Skeletal muscle cell (primary cell): ENCODE results near the gene SRSF9.
A peak's percentile ranks its signal among the peaks of the same experiment; 100 is the strongest.
"Not testable (repeated sequence)": the region's sequence is repeated elsewhere in the genome, so short reads cannot be mapped to it uniquely, and the experiment has no call there.

ENCODE experiments used
- DNase-seq: peaks from one replicate; pipeline ENCODE4 v3.0.0-alpha.2; 2010; ENCODE audit warnings: low read depth
- H3K4me3 ChIP-seq: 2 replicates; pipeline ENCODE4 v1.5.1; 2011; ENCODE audit warnings: low read depth, mild to moderate bottlenecking, control low read depth, low read length, moderate library complexity

SRSF9 gene, protein sequence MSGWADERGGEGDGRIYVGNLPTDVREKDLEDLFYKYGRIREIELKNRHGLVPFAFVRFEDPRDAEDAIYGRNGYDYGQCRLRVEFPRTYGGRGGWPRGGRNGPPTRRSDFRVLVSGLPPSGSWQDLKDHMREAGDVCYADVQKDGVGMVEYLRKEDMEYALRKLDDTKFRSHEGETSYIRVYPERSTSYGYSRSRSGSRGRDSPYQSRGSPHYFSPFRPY

GRCh38 chr12:120469450-120470149, at the start of gene SRSF9:
SRSF9 (minus strand) TSS chr12:120469748; CDS start chr12:120469609, 139 bp downstream.
- H3K4me3 ChIP-seq: peak within 1 kb of the TSS; percentile 77
- peak; percentile 88 for DNase-seq

GRCh38 chr12:120519324-120519723, 49.8 kb upstream of the SRSF9 start:
- DNase-seq, H3K4me3 ChIP-seq: not testable (repeated sequence)

GRCh38 chr12:120515496-120515895, 45.9 kb upstream of the SRSF9 start:
- H3K4me3 ChIP-seq: no peak overlapping the region
- DNase-seq: no peak

- no peak for DNase-seq
- H3K4me3 ChIP-seq: no peak overlapping the region
Observed at GRCh38 chr12:120514002-120514401, 44.5 kb upstream of the SRSF9 start.

DNA sequence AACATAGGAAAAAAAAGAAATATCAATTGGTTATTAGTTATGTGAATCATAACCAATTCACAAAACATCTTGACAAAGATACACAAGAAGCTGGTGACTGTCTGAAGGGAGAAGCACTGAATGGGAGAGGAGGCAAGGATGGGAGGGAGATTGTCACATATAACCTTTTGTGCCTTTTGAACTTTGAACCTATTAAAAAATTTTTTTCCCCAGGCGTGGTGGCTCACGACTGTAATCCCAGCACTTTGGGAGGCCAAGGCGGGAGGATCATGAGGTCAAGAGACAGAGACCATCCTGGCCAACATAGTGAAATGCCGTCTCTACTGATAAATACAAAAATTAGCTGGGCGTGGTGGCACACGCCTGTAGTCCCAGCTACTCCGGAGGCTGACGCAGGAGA, 39.0 kb upstream of the SRSF9 start:
- no peak overlapping the region for H3K4me3 ChIP-seq
- DNase-seq: no peak

GRCh38 chr12:120504587-120504986, 35.0 kb upstream of the SRSF9 start:
- no peak overlapping the region for H3K4me3 ChIP-seq
- DNase-seq: no peak

DNA sequence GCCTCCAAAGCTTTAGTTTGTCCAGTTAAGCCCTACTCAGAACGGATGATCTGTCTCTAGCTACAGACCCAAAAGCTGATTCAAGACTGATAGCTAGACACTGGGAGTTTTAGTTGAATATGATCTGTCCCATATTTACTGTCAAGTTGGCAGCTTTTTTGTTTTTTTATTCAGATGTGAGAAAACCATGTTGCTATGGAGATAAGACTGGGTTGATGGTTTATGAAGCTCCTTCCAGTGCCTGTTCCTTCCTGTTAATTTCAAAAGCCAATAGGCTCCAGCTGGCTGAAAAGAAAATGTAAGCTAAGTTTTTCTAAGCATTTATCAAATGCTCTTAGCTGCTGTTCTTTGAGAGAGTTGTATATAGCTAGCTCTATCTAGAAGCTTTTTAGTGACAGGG, 31.0 kb upstream of the SRSF9 start:
- no peak for DNase-seq
- H3K4me3 ChIP-seq: no peak overlapping the region

DNA sequence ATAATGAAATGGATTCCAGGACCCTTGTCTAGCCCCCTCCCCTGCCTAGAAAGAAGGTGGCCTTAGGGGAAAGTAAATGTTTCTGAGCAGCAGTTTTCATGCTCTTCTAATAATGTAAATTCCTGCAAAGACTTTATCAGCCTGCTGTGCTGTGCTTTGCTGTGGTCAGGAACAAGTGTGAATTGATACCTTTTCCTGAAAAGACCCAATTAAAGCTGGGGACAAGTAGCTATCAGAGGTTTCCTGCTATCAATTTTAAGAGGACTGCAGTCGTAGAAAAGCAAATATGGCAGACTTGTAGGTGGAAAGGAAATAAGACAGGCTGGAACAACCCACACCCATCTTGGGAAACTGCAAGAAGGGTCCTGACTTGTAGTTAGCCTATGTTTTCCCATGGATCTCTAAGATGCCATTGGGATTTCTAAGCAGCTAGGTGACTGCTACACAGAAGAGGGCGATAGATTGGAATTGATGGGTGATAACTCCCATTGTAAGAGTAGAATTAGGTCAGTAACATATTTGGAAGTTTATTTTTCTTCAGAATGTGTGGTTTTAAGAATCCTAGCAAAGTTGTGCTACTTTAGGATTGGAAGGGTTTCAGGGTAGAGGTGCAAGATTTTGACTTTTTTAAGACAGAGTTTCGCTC, 29.4 kb upstream of the SRSF9 start:
- no peak for DNase-seq
- H3K4me3 ChIP-seq: no peak overlapping the region

GRCh38 chr12:120497524-120498150, 28.1 kb upstream of the SRSF9 start:
- peak overlapping the region; percentile 89 for H3K4me3 ChIP-seq
- DNase-seq: no peak

DNA sequence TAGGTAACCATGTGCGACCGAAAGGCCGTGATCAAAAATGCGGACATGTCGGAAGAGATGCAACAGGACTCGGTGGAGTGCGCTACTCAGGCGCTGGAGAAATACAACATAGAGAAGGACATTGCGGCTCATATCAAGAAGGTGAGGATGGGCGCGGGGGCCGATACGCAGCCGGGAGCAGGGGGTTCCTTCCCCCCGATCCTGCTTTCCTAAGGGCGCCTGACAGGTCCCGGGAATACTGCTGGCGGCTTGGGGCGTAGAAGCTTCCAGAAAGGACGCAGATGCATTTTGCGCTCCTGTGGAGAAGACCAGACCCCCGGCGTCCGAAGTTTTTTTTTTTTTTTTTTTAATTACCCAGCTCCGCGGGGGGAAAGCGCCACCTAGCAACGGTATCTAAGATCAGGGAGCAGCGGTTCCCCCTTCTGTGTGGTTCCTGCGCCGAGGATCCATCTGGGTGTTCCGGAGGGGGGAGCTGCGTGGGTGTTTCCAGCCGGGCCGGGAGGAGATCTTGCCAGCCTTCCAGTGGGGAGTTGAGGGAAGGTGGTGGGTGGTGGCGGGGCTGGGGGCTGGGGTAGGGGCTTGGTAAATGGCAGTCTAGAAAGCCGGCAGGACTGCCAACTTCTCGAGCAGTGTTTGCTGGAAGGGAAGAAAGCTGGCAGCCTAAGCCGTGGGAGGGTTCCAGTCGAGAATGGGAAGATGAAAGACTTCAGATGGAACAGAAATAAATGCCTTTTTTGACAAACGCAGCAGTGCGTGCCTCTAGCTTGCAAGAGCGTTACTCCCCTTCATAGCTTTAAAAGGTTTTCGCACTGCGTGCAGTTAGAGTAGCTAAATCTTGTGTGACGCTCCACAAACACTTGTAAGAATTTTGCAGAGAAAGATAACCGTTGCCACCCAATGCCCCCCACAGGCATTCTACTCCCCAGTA, 27.1 kb upstream of the SRSF9 start:
- H3K4me3 ChIP-seq: peak overlapping the region; percentile 89
- no peak for DNase-seq

GRCh38 chr12:120495731-120496412, 26.3 kb upstream of the SRSF9 start, which contains the start of gene DYNLL1:
DYNLL1 (plus strand) TSS chr12:120496113; CDS start chr12:120496422, 309 bp downstream.
- peak; percentile 83 for DNase-seq
- peak within 1 kb of the TSS; percentile 89 for H3K4me3 ChIP-seq

DNA sequence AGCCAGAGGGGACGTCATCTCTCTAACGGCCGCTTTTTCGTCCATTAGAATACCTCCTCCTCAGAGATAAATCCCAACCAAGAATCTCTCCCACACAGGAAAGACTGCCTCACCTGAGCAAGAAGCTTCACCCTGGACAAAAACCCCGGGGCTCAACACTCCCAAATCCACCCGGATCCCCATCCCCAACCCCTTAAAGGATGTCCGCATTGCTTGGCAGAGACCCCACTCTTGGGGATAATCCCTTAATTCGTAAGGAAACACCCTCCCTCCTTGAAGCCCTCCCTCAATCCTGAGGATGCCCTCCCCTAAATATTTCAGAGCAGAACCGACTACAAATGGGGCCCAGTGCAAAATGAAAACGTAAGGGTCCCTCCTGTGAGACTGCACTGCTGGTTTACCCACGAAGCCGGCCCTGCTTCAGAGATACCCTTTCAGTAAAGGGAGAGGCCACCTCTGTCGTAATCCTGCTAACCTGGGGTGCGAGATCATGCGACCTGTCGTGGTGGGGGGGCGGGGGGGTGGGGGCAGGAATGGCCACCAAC, 25.7 kb upstream of the SRSF9 start:
- peak overlapping the region; percentile 89 for H3K4me3 ChIP-seq
- DNase-seq: no peak

GRCh38 chr12:120490833-120491512, 21.4 kb upstream of the SRSF9 start:
- no peak overlapping the region for H3K4me3 ChIP-seq
- DNase-seq: no peak

DNA sequence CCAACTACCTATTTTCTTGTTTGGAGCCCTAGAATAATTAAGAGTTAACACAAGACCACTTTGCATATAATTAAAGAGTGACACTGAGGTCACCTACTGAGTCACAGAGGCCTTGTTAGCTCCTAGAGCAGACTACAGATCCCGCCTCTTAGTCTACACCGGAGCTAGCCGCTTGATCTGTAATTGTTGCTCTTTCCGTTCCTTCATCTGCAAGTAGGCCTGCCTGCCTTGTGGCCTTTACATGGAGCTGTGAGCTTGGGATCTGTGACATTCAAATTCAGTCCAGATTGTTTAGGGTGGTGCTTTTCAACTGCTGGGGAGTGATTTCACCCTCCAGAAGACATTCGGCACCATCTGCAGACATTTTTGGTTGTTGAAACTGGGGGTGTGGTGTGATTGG, 20.8 kb upstream of the SRSF9 start:
- no peak overlapping the region for H3K4me3 ChIP-seq
- DNase-seq: no peak

DNA sequence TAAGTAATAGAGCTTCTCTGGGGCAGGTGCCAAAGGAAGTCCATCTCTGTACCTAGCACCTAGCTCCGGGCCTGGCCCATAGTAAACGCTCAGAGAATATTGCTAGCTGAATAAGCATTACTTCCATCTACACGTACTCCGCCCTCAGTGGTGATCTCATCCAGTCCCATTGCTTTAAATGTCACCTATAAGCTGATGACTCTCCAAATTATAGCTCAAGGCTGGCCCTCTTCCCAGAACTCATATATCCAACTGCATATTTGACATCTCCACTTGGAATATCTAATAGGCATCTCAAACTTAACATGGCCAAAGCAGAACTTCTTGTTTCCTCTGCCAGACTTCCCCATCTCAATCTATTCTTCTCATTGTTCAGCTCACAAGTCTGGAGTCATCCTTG, 19.5 kb upstream of the SRSF9 start:
- no peak for DNase-seq
- no peak overlapping the region for H3K4me3 ChIP-seq

DNA sequence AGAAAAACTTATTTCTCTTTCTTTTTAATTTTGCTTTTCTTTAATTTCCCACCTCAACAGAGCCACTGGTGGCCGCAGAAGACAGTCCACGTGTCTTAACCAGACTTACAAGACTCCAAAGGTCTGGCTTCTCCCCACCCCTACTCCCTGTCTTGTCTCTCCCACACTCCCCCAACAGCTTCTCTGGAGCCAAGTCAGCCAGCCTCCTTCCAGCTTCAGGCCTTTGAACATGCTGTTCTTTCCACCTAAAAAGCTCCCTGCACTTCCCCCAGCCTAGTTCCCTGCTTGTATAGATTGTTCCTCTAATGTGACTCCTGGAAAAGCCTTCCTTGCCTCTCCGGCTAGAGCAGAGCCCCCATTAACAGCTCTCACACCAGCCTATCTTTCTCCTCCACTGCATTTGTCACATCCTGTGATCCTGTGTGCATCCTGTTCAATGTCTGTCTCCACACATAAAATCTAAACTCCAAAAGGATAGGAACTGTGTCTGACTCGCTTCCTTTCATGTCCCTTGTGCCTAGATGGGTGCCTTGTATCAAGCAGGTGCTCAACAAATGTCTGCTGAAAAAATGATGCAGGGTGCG, 18.6 kb upstream of the SRSF9 start:
- DNase-seq: no peak

GRCh38 chr12:120487552-120487951, 18.0 kb upstream of the SRSF9 start:
- not testable (repeated sequence) for DNase-seq

More for the DNA sequence above, 18.6 kb upstream of the SRSF9 start:
- H3K4me3 ChIP-seq: no peak overlapping the region

More at GRCh38 chr12:120487552-120487951, 18.0 kb upstream of the SRSF9 start:
- H3K4me3 ChIP-seq: not testable (repeated sequence)
